ENCODE results near the gene TMED4. TPM values are rescaled to one million over a fixed set of nuclear protein-coding genes. Genes with fewer than 3 reads are reported as not detected.

The TMED4 gene
- total and polyA plus RNA-seq, 4 donors: 26.9 to 97.1 (median 46.9) TPM

DNA sequence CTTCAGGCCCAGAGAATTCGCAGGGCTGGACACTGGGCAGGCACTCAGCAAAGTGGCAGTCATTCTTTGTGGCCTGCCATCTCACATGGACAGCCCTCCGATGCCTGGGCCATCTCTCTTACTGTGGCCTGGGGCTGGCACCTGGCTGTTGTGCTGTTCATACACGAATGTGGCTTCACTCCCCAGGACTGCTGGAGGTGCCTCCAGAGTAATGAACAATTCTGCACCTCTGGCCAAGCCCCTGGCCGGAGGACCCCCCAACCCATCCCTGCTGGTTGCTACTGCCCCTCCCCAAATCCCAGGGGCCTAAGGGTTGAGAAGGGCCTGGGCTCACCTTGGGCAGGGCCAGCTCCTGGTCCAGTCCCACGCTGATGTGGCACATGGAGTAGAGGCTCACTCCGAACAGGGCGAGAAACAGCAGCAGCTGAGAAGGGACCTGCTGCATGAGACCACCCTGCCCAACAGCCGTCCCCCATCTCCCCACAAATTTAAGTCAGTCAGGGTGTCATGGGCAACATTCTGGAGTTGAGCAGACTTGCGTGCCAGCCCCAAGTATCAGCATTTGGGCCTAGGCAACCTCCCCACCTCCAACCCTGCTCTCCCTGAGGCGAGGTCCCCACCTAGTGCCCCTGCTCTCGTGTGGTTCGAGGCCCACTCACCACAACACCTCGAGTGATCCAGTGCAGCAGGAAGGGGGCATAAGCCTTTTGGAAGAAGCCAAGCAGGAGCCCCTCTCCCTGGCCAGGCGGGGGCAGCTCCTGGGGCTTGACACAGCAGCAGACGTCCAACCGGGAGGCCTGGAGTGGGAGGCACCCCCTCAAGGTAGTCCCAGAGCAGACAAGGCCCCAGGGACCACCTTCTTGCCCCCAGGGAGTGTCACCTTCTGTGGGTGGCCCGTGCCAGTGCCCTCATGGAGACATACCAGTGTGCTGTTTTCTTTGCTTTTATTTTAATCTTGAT is 50.3 kb downstream of the TMED4 start:
- 91% methylated on average over 17 of the region's 17 CpGs for WGBS
- TF ChIP-seq ATF3 (IDR thresholded peaks at IDR 0.05) (no peak), JUND (IDR thresholded peaks at IDR 0.05) (no peak), GABPA (IDR thresholded peaks at IDR 0.05 in 1 of 2, conservative IDR thresholded peaks at IDR 0.05 in 1 of 2) (no peak), FOXA2 (IDR thresholded peaks at IDR 0.05) (no peak), HNF4G (IDR thresholded peaks at IDR 0.05) (no peak)
- H3K36me3 ChIP-seq (ENCODE audit: control insufficient read depth in 4 of 4, insufficient read depth in 3 of 4, low read depth in 1 of 4, low read length in 3 of 4): peaks cover 0 to 43% (median 27%) of the 10 kb centered on the region in 4 donors
- DNase-seq (ENCODE audit: low spot score): no peak
- no peak overlapping the region for H3K27ac ChIP-seq (ENCODE audit: low read depth in 1 of 2, low read length in 2 of 2)
- H3K9ac ChIP-seq (ENCODE audit: low read depth in 1 of 2, low read length in 2 of 2): no peak overlapping the region
- no peaks in the 10 kb centered on the region for H3K9me3 ChIP-seq (ENCODE audit: control insufficient read depth in 4 of 4, low read length in 3 of 4)
- no peak overlapping the region for H3K4me3 ChIP-seq (ENCODE audit: low read depth in 1 of 3, low read length in 3 of 3)
- H3K4me1 ChIP-seq (ENCODE audit: control insufficient read depth in 4 of 4, insufficient read depth in 4 of 4, low read length in 3 of 4): peaks cover 0 to 24% (median 8%) of the 10 kb centered on the region in 4 donors
- no peaks in the 10 kb centered on the region for H3K27me3 ChIP-seq (ENCODE audit: control insufficient read depth in 4 of 4, insufficient read depth in 4 of 4, low read length in 3 of 4)

GRCh38 chr7:44530990-44531389 is 51.0 kb downstream of the TMED4 start:
- WGBS: 82% methylated on average over 10 of the region's 10 CpGs

More at GRCh38 chr7:44530990-44531389, 51.0 kb downstream of the TMED4 start:
- Histone ChIP-seq H3K27me3 (ENCODE audit: control insufficient read depth in 4 of 4, insufficient read depth in 4 of 4, low read length in 3 of 4) (no peaks in the 10 kb centered on the region), H3K4me3 (ENCODE audit: low read depth in 1 of 3, low read length in 3 of 3) (no peak overlapping the region), H3K27ac (ENCODE audit: low read depth in 1 of 2, low read length in 2 of 2) (no peak overlapping the region), H3K9ac (ENCODE audit: low read depth in 1 of 2, low read length in 2 of 2) (no peak overlapping the region), H3K36me3 (ENCODE audit: control insufficient read depth in 4 of 4, insufficient read depth in 3 of 4, low read depth in 1 of 4, low read length in 3 of 4) (peaks cover 0 to 43% (median 27%) of the 10 kb centered on the region in 4 donors), H3K9me3 (ENCODE audit: control insufficient read depth in 4 of 4, low read length in 3 of 4) (no peaks in the 10 kb centered on the region), H3K4me1 (ENCODE audit: control insufficient read depth in 4 of 4, insufficient read depth in 4 of 4, low read length in 3 of 4) (peaks cover 0 to 17% (median 6%) of the 10 kb centered on the region in 4 donors)
- no peak for DNase-seq (ENCODE audit: low spot score)
- TF ChIP-seq, protein P1, sequence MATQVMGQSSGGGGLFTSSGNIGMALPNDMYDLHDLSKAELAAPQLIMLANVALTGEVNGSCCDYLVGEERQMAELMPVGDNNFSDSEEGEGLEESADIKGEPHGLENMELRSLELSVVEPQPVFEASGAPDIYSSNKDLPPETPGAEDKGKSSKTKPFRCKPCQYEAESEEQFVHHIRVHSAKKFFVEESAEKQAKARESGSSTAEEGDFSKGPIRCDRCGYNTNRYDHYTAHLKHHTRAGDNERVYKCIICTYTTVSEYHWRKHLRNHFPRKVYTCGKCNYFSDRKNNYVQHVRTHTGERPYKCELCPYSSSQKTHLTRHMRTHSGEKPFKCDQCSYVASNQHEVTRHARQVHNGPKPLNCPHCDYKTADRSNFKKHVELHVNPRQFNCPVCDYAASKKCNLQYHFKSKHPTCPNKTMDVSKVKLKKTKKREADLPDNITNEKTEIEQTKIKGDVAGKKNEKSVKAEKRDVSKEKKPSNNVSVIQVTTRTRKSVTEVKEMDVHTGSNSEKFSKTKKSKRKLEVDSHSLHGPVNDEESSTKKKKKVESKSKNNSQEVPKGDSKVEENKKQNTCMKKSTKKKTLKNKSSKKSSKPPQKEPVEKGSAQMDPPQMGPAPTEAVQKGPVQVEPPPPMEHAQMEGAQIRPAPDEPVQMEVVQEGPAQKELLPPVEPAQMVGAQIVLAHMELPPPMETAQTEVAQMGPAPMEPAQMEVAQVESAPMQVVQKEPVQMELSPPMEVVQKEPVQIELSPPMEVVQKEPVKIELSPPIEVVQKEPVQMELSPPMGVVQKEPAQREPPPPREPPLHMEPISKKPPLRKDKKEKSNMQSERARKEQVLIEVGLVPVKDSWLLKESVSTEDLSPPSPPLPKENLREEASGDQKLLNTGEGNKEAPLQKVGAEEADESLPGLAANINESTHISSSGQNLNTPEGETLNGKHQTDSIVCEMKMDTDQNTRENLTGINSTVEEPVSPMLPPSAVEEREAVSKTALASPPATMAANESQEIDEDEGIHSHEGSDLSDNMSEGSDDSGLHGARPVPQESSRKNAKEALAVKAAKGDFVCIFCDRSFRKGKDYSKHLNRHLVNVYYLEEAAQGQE (IDR thresholded peaks at IDR 0.05): no peak
- TF ChIP-seq FOXA2 (IDR thresholded peaks at IDR 0.05) (no peak), EGR1 (IDR thresholded peaks at IDR 0.05; ENCODE audit: low read depth in 2 of 2) (no peak), RAD21 (IDR thresholded peaks at IDR 0.05) (no peak), SP1 (IDR thresholded peaks at IDR 0.05) (no peak), RXRA (IDR thresholded peaks at IDR 0.05) (no peak), NR2F2 (IDR thresholded peaks at IDR 0.05) (no peak), TAF1 (conservative IDR thresholded peaks at IDR 0.05) (no peak), FOXA1 (IDR thresholded peaks at IDR 0.05) (no peak), YY1 (IDR thresholded peaks at IDR 0.05) (no peak), MAX (IDR thresholded peaks at IDR 0.05) (no peak), HNF4A (conservative IDR thresholded peaks at IDR 0.05) (no peak), JUND (IDR thresholded peaks at IDR 0.05) (no peak), GABPA (IDR thresholded peaks at IDR 0.05 in 1 of 2, conservative IDR thresholded peaks at IDR 0.05 in 1 of 2) (no peak), HNF4G (IDR thresholded peaks at IDR 0.05) (no peak)
- TF ChIP-seq, protein P2, sequence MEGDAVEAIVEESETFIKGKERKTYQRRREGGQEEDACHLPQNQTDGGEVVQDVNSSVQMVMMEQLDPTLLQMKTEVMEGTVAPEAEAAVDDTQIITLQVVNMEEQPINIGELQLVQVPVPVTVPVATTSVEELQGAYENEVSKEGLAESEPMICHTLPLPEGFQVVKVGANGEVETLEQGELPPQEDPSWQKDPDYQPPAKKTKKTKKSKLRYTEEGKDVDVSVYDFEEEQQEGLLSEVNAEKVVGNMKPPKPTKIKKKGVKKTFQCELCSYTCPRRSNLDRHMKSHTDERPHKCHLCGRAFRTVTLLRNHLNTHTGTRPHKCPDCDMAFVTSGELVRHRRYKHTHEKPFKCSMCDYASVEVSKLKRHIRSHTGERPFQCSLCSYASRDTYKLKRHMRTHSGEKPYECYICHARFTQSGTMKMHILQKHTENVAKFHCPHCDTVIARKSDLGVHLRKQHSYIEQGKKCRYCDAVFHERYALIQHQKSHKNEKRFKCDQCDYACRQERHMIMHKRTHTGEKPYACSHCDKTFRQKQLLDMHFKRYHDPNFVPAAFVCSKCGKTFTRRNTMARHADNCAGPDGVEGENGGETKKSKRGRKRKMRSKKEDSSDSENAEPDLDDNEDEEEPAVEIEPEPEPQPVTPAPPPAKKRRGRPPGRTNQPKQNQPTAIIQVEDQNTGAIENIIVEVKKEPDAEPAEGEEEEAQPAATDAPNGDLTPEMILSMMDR (IDR thresholded peaks at IDR 0.05; ENCODE audit: low read depth, low read length, missing input control): no peak
- TF ChIP-seq, protein P3, sequence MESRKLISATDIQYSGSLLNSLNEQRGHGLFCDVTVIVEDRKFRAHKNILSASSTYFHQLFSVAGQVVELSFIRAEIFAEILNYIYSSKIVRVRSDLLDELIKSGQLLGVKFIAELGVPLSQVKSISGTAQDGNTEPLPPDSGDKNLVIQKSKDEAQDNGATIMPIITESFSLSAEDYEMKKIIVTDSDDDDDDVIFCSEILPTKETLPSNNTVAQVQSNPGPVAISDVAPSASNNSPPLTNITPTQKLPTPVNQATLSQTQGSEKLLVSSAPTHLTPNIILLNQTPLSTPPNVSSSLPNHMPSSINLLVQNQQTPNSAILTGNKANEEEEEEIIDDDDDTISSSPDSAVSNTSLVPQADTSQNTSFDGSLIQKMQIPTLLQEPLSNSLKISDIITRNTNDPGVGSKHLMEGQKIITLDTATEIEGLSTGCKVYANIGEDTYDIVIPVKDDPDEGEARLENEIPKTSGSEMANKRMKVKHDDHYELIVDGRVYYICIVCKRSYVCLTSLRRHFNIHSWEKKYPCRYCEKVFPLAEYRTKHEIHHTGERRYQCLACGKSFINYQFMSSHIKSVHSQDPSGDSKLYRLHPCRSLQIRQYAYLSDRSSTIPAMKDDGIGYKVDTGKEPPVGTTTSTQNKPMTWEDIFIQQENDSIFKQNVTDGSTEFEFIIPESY (IDR thresholded peaks at IDR 0.05): no peak
